Jurkat, Clone E6-1 (cell line): Measurements from ENCODE around the gene UMOD.
"Not testable (repeated sequence)": the region's sequence is repeated elsewhere in the genome, so short reads cannot be mapped to it uniquely, and the experiment has no call there.

ENCODE experiments used
- DNase-seq: peaks from one replicate; pipeline ENCODE4 v3.0.0-alpha.2; 2011; ENCODE audit warnings: low read depth, low spot score
- H3K4me3 ChIP-seq: 2 replicates; pipeline ENCODE4 v1.5.1; 2011; ENCODE audit warnings: mild to moderate bottlenecking, low read length, control low read depth, moderate library complexity

Gene UMOD

GRCh38 chr16:20326321-20326720 lies 26.2 kb downstream of the UMOD start:
- no peak overlapping the region for H3K4me3 ChIP-seq
- no peak for DNase-seq

GRCh38 chr16:20325005-20325404 lies 27.5 kb downstream of the UMOD start:
- H3K4me3 ChIP-seq: no peak overlapping the region
- no peak for DNase-seq

- H3K4me3 ChIP-seq: no peak overlapping the region
- DNase-seq: no peak
Measured at GRCh38 chr16:20323591-20324117, 28.9 kb downstream of the UMOD start.

GRCh38 chr16:20322696-20323095 lies 29.8 kb downstream of the UMOD start:
- H3K4me3 ChIP-seq: no peak overlapping the region

GRCh38 chr16:20321671-20322070 lies 30.8 kb downstream of the UMOD start:
- DNase-seq: no peak
- no peak overlapping the region for H3K4me3 ChIP-seq

More at GRCh38 chr16:20322696-20323095, 29.8 kb downstream of the UMOD start:
- no peak for DNase-seq

GRCh38 chr16:20321051-20321450 lies 31.5 kb downstream of the UMOD start:
- DNase-seq, H3K4me3 ChIP-seq: not testable (repeated sequence)

- no peak for DNase-seq
Measured at GRCh38 chr16:20320592-20320991, 31.9 kb downstream of the UMOD start.

GRCh38 chr16:20320178-20320577 lies 32.3 kb downstream of the UMOD start:
- no peak overlapping the region for H3K4me3 ChIP-seq
- DNase-seq: no peak

More at GRCh38 chr16:20320592-20320991, 31.9 kb downstream of the UMOD start:
- H3K4me3 ChIP-seq: no peak overlapping the region

- no peak for DNase-seq
- no peak overlapping the region for H3K4me3 ChIP-seq
Measured at GRCh38 chr16:20319406-20319805, 33.1 kb downstream of the UMOD start.

GRCh38 chr16:20318437-20318836 lies 34.1 kb downstream of the UMOD start:
- DNase-seq: no peak
- H3K4me3 ChIP-seq: no peak overlapping the region

GRCh38 chr16:20318006-20318405 lies 34.5 kb downstream of the UMOD start:
- H3K4me3 ChIP-seq: no peak overlapping the region
- DNase-seq: no peak

GRCh38 chr16:20317117-20317516 lies 35.4 kb downstream of the UMOD start:
- H3K4me3 ChIP-seq: no peak overlapping the region
- no peak for DNase-seq

GRCh38 chr16:20316715-20317114 lies 35.8 kb downstream of the UMOD start:
- no peak for DNase-seq
- H3K4me3 ChIP-seq: no peak overlapping the region

- no peak overlapping the region for H3K4me3 ChIP-seq
- DNase-seq: no peak
Measured at GRCh38 chr16:20315764-20316163, 36.8 kb downstream of the UMOD start.

- DNase-seq: no peak
- no peak overlapping the region for H3K4me3 ChIP-seq
Measured at GRCh38 chr16:20314575-20314974, 37.9 kb downstream of the UMOD start.

- no peak overlapping the region for H3K4me3 ChIP-seq
- DNase-seq: no peak
Measured at GRCh38 chr16:20313741-20314140, 38.8 kb downstream of the UMOD start.

GRCh38 chr16:20312536-20313095 lies 39.9 kb downstream of the UMOD start:
- DNase-seq, H3K4me3 ChIP-seq: not testable (repeated sequence)

GRCh38 chr16:20311548-20311947 lies 41.0 kb downstream of the UMOD start:
- DNase-seq: no peak
- H3K4me3 ChIP-seq: no peak overlapping the region

- DNase-seq: no peak
- no peak overlapping the region for H3K4me3 ChIP-seq
Measured at GRCh38 chr16:20310421-20311395, 41.8 kb downstream of the UMOD start.

GRCh38 chr16:20309786-20310185 lies 42.7 kb downstream of the UMOD start:
- H3K4me3 ChIP-seq: no peak overlapping the region
- DNase-seq: no peak
